Measurements from ENCODE around the gene IFFO2.

DNA sequence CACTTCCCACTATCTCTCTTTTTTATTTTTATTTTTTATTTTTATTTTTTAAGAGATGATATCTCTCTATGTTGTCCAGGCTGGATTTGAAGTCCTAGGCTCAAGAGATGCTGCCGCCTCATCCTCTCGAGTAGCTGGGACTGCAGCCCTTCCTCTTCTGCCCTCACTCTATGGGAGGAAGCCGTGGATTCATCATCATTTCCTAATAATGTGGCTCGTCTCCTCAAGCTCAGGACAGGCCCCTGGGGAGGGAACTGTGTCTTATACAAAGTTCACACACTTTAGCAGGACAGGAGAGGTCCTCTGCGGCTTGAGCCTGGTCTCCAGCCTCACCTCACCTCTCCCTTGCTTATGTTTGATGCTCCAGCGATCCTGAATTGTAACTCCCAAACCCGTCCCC, 16.5 kb upstream of the IFFO2 start:
- TF ChIP-seq, protein P1, sequence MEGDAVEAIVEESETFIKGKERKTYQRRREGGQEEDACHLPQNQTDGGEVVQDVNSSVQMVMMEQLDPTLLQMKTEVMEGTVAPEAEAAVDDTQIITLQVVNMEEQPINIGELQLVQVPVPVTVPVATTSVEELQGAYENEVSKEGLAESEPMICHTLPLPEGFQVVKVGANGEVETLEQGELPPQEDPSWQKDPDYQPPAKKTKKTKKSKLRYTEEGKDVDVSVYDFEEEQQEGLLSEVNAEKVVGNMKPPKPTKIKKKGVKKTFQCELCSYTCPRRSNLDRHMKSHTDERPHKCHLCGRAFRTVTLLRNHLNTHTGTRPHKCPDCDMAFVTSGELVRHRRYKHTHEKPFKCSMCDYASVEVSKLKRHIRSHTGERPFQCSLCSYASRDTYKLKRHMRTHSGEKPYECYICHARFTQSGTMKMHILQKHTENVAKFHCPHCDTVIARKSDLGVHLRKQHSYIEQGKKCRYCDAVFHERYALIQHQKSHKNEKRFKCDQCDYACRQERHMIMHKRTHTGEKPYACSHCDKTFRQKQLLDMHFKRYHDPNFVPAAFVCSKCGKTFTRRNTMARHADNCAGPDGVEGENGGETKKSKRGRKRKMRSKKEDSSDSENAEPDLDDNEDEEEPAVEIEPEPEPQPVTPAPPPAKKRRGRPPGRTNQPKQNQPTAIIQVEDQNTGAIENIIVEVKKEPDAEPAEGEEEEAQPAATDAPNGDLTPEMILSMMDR (IDR thresholded peaks at IDR 0.05): no peak
- TF ChIP-seq POLR2A (IDR thresholded peaks at IDR 0.05) (no peak), POLR2AphosphoS5 (IDR thresholded peaks at IDR 0.05) (no peak)
